ENCODE data around the gene DCLK1.

Gene DCLK1

GRCh38 chr13:35817642-35818607 lies 313.3 kb downstream of the DCLK1 start:
- DNase-seq = no peak

- no peak for DNase-seq
Observed at GRCh38 chr13:35814605-35815011, 316.6 kb downstream of the DCLK1 start.

GRCh38 chr13:35812736-35813135 lies 318.4 kb downstream of the DCLK1 start:
- no peak for DNase-seq

GRCh38 chr13:35810321-35810720 lies 320.9 kb downstream of the DCLK1 start:
- DNase-seq = no peak

- DNase-seq = no peak
Observed at GRCh38 chr13:35808846-35809245, 322.3 kb downstream of the DCLK1 start.

- no peak for DNase-seq
Observed at GRCh38 chr13:35804901-35805300, 326.3 kb downstream of the DCLK1 start.

- DNase-seq = no peak
Observed at GRCh38 chr13:35797991-35798390, 333.2 kb downstream of the DCLK1 start.

GRCh38 chr13:35797244-35797643 lies 333.9 kb downstream of the DCLK1 start:
- DNase-seq = no peak

- no peak for DNase-seq
Observed at GRCh38 chr13:35796623-35797022, 334.6 kb downstream of the DCLK1 start.

GRCh38 chr13:35794734-35795389 lies 336.3 kb downstream of the DCLK1 start:
- DNase-seq = no peak

- DNase-seq = no peak
Observed at GRCh38 chr13:35793823-35794222, 337.4 kb downstream of the DCLK1 start.

- no peak for DNase-seq
Observed at GRCh38 chr13:35792911-35793310, 338.3 kb downstream of the DCLK1 start.

GRCh38 chr13:35792021-35792420 lies 339.2 kb downstream of the DCLK1 start:
- no peak for DNase-seq

- DNase-seq = no peak
Observed at GRCh38 chr13:35791184-35791851, 339.9 kb downstream of the DCLK1 start.

GRCh38 chr13:35789335-35790165 lies 341.6 kb downstream of the DCLK1 start:
- peak; percentile 32 for DNase-seq

- no peak for DNase-seq
Observed at GRCh38 chr13:35787937-35788336, 343.2 kb downstream of the DCLK1 start.

- no peak for DNase-seq
Observed at GRCh38 chr13:35785576-35786303, 345.4 kb downstream of the DCLK1 start.

GRCh38 chr13:35784286-35784951 lies 346.8 kb downstream of the DCLK1 start:
- no peak for DNase-seq

- DNase-seq = no peak
Observed at GRCh38 chr13:35782793-35783192, 348.4 kb downstream of the DCLK1 start.

- no peak for DNase-seq
Observed at GRCh38 chr13:35781036-35782000, 349.9 kb downstream of the DCLK1 start.

All from NCI-H526 treated with DMSO at 0.1 percent for 48 hours (cell line).